ENCODE data around the gene CABCOCO1.

GRCh38 chr10:61626209-61626608, 36.5 kb upstream of the CABCOCO1 start:
- TF ChIP-seq CTCF (IDR thresholded peaks at IDR 0.05) (no peak), POLR2A (IDR thresholded peaks at IDR 0.05) (no peak)

All from thyroid gland (tissue), 4 donors.